HUES64 (cell line): ENCODE measurements around the gene SPDYC.

Source experiments
- H3K27ac ChIP-seq: 2 replicates; pipeline ENCODE4 v1.7.0; 2013; ENCODE audit warnings: low read depth, low read length, inconsistent platforms
- H3K27me3 ChIP-seq: 2 replicates; pipeline ENCODE4 v1.6.1; 2013; ENCODE audit warnings: mild to moderate bottlenecking, low read length; ENCODE audit not compliant: insufficient read depth
- H3K36me3 ChIP-seq: 2 replicates; pipeline ENCODE4 v1.6.1; 2013; ENCODE audit warnings: mild to moderate bottlenecking, low read length; ENCODE audit not compliant: insufficient read depth
- H3K4me1 ChIP-seq: 2 replicates; pipeline ENCODE4 v1.6.1; 2013; ENCODE audit warnings: mild to moderate bottlenecking, low read length, moderate library complexity; ENCODE audit not compliant: insufficient read depth
- H3K4me3 ChIP-seq: 2 replicates; pipeline ENCODE4 v1.5.1; 2013; ENCODE audit warnings: mild to moderate bottlenecking, low read length, moderate library complexity
- H3K9ac ChIP-seq: 2 replicates; pipeline ENCODE4 v1.6.1; 2013; ENCODE audit warnings: mild to moderate bottlenecking, low read depth, low read length
- H3K9me3 ChIP-seq: 2 replicates; pipeline ENCODE4 v1.6.1; 2013; ENCODE audit warnings: low read depth, low read length; ENCODE audit not compliant: insufficient read depth
- WGBS: fragments of 150-250, 120-280 bp; methylation state at CpG from one replicate; pipeline ENCODE4 v1.1.7; 2013; ENCODE audit warnings: missing lambda C conversion rate; 5-methylcytosine and 5-hydroxymethylcytosine counted together

SPDYC gene

GRCh38 chr11:65217441-65218423 is 47.7 kb downstream of the SPDYC start:
- H3K36me3 ChIP-seq, result no peaks in the 10 kb centered on the region
- 94% methylated on average over 19 of the region's 19 CpGs for WGBS
- H3K27ac ChIP-seq, result no peak overlapping the region
- peaks cover 16% of the 10 kb centered on the region for H3K4me1 ChIP-seq
- H3K27me3 ChIP-seq, result no peaks in the 10 kb centered on the region
- no peak overlapping the region for H3K9ac ChIP-seq
- H3K9me3 ChIP-seq, result no peaks in the 10 kb centered on the region
- H3K4me3 ChIP-seq, result no peak overlapping the region

- Histone ChIP-seq H3K27ac (no peak overlapping the region), H3K36me3 (no peaks in the 10 kb centered on the region), H3K4me1 (0 out of 2 replicates have a peak, but pooled peaks cover 9% of the 10 kb centered on the region), H3K9ac (no peak overlapping the region), H3K4me3 (no peak overlapping the region), H3K9me3 (no peaks in the 10 kb centered on the region), H3K27me3 (no peaks in the 10 kb centered on the region)
- WGBS, result 89% methylated on average over 9 of the region's 9 CpGs
Observed at GRCh38 chr11:65218446-65218845, 48.4 kb downstream of the SPDYC start.

GRCh38 chr11:65219930-65220213 is 49.8 kb downstream of the SPDYC start:
- H3K9ac ChIP-seq, result no peak overlapping the region
- no peaks in the 10 kb centered on the region for H3K9me3 ChIP-seq
- H3K27ac ChIP-seq, result no peak overlapping the region
- peaks cover 3% of the 10 kb centered on the region; the same call in 1 of the 2 replicates for H3K4me1 ChIP-seq
- H3K4me3 ChIP-seq, result no peak overlapping the region
- H3K27me3 ChIP-seq, result no peaks in the 10 kb centered on the region
- no peaks in the 10 kb centered on the region; the same call in 1 of the 2 replicates for H3K36me3 ChIP-seq
- 97% methylated on average over 3 of the region's 3 CpGs for WGBS

- peaks cover 9% of the 10 kb centered on the region; the same call in 1 of the 2 replicates for H3K4me1 ChIP-seq
- no peak overlapping the region for H3K9ac ChIP-seq
- no peaks in the 10 kb centered on the region for H3K9me3 ChIP-seq
- no peak overlapping the region for H3K27ac ChIP-seq
- 91% methylated on average over 9 of the region's 10 CpGs for WGBS
- H3K36me3 ChIP-seq, result no peaks in the 10 kb centered on the region; the same call in 1 of the 2 replicates
- no peak overlapping the region for H3K4me3 ChIP-seq
- H3K27me3 ChIP-seq, result no peaks in the 10 kb centered on the region
Observed at GRCh38 chr11:65221026-65221425, 51.0 kb downstream of the SPDYC start.
